GM19351 (cell line): ENCODE results near the gene LRRC31.

Source experiments
- ATAC-seq: cut with Tn5 transposase; IDR thresholded peaks from one replicate; pipeline ENCODE4 v1.9.1; 2021; ENCODE audit warnings: mild to moderate bottlenecking, moderate library complexity; ENCODE audit not compliant: unreplicated experiment

LRRC31 gene

GRCh38 chr3:169869484-169870220 lies at the start of gene LRRC31:
LRRC31 (minus strand) TSS chr3:169869935; CDS start chr3:169869807, 128 bp downstream.
- no peak for ATAC-seq

GRCh38 chr3:169914321-169914720 lies 44.6 kb upstream of the LRRC31 start:
- ATAC-seq: no peak

GRCh38 chr3:169913323-169913722 lies 43.6 kb upstream of the LRRC31 start:
- ATAC-seq: no peak

GRCh38 chr3:169911272-169911671 lies 41.5 kb upstream of the LRRC31 start, which contains the start of gene SAMD7:
SAMD7 (plus strand) TSS chr3:169911572; CDS start chr3:169919499, 7,927 bp downstream.
- ATAC-seq: no peak

GRCh38 chr3:169907944-169908343 lies 38.2 kb upstream of the LRRC31 start:
- no peak for ATAC-seq

- no peak for ATAC-seq
These were observed 37.7 kb upstream of the LRRC31 start for GRCh38 chr3:169907476-169907875.

- no peak for ATAC-seq
These were observed 35.7 kb upstream of the LRRC31 start for GRCh38 chr3:169905404-169905803.

GRCh38 chr3:169901453-169901852 lies 31.7 kb upstream of the LRRC31 start:
- ATAC-seq: no peak

GRCh38 chr3:169897284-169897683 lies 27.5 kb upstream of the LRRC31 start:
- no peak for ATAC-seq

GRCh38 chr3:169895072-169895471 lies 25.3 kb upstream of the LRRC31 start:
- no peak for ATAC-seq

GRCh38 chr3:169894110-169894509 lies 24.4 kb upstream of the LRRC31 start:
- ATAC-seq: no peak

- ATAC-seq: no peak
These were observed 22.2 kb upstream of the LRRC31 start for GRCh38 chr3:169891886-169892285.

- no peak for ATAC-seq
These were observed 16.9 kb upstream of the LRRC31 start for GRCh38 chr3:169886671-169887070.

GRCh38 chr3:169880576-169881250 lies 11.0 kb upstream of the LRRC31 start:
- no peak for ATAC-seq

GRCh38 chr3:169879845-169880575 lies 10.3 kb upstream of the LRRC31 start:
- ATAC-seq: no peak

- no peak for ATAC-seq
These were observed 9.3 kb upstream of the LRRC31 start for GRCh38 chr3:169879013-169879557.

- ATAC-seq: no peak
These were observed 1.6 kb upstream of the LRRC31 start for GRCh38 chr3:169871129-169871886.

GRCh38 chr3:169868369-169868768 lies 1.4 kb downstream of the LRRC31 start:
- ATAC-seq: no peak

- no peak for ATAC-seq
These were observed 2.0 kb downstream of the LRRC31 start for GRCh38 chr3:169867584-169868210.

GRCh38 chr3:169865176-169865767 lies 4.5 kb downstream of the LRRC31 start:
- ATAC-seq: peak; percentile 52
